NCI-H345 treated with DMSO at 0.1 percent for 48 hours (cell line): ENCODE results near the gene SMIM14.
"Not testable (repeated sequence)": the region's sequence is repeated elsewhere in the genome, so short reads cannot be mapped to it uniquely, and the experiment has no call there.

ENCODE experiments used
- DNase-seq: peaks from one replicate; lab custom pipeline; 2025; ENCODE audit not compliant: unreplicated experiment; lab: John Stamatoyannopoulos, UW

Gene SMIM14

DNA sequence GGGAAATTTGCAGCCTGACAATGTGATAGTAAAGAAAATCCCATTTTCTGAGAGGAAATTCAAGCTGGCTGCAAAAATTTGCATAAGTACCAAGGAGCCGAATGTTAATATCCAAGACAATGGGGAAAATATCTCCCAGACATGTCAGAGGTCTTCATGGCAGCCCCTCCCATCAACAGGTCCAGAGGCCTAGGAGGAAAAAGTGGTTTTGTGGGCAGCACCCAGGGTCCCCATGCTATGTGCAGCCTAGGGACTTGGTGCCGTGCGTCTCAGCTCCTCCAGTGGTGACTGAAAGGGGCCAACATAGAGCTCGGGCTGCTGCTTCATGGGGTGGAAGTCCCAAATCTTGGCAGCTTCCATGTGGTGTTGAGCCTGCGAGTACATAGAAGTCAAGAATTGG is 105.1 kb downstream of the SMIM14 start:
- no peak for DNase-seq

DNA sequence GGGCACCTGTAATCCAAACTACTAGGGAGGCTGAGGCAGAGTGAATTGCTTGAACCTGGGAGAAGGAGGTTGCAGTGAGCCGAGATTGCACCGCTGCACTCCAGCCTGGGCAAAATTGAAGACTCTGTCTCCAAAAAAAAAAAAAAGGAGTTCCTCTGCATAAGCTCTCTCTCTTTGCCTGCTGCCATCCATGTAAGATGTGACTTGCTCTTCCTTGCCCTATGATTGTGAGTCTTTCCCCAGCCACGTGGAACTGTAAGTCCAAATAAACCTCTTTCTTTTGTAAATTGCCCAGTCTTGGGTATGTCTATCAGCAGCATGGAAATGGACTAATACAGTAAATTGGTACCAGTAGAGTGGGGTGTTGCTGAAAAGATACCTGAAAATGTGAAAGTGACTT is 106.4 kb downstream of the SMIM14 start:
- not testable (repeated sequence) for DNase-seq

GRCh38 chr4:39530682-39531081 is 108.0 kb downstream of the SMIM14 start:
- DNase-seq: no peak

DNA sequence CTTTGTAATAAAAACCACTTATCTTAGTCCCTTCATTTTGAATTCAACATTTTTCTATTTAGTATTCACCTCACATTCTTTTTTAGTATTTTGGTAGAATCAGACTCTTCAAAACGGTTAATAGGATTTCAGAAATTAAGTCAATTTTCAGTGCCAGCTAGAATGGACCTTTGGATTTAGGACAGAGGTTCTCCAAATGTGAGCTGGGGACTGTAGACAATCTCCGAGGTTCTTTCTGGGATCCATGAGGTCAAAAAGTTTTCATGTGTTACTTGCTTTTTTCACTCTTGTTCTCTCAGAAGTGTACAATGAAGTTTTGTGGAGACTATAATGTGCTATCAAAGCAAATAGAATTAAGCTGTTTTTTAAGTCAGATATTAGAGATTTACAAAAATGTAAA is 109.1 kb downstream of the SMIM14 start:
- no peak for DNase-seq

DNA sequence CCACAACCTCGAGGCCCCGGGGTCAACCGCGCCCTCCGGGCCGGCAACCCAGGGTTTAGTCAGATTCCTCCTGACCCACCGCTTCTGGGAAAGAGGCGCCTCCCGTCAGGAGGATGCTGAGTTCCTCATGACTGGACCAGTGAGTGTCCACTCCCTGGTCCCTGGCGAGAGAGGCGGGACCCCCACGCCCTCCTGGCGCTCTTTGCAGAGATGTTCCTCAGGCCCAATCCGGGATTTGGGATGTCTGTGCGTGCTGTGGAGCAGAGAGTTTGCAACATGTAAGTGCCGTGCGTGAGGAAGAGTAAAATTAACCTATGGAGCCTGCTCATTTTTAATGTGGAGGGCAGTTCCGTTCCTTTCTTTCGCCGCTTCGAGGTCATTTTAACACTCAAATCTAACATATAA is 110.6 kb downstream of the SMIM14 start:
- no peak for DNase-seq

DNA sequence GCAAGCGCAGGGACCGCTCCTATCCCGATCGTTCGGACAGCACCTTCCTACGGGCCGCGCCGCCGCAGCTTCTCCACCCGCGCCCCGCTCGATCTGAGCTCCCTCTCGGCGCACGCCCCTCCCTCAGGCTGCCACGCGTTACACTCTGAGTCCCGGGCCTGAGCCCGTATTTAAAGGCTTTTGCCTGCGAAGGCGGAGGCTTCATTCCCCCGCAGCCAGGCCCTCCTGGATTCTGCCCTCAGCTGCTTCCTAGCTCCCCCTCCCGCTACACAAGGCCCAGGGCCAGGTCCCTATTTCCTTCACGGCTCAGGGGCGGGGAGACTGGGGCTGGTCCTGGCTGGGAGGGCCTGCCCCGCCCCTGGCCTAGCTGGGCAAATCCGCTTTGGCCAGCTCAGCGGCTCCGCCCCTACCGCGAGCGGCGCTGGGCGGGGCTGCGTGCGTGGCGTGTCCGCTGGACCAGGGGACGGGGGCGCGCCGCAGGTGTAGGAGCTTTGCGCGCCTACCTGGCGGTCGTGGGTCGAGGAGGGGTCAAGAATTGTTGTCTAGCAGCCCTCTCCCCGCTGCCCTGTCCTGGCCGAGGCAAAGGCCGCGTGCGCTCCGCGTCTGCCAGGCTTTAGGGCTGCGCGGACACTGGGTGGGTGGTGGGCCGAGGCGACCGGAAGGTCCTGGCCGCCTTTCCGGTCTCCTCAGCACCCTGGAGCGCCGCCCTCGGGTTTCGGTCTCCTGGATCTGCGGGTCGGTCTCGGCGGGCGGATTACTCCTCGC is 111.2 kb downstream of the SMIM14 start, which contains the start of gene UGDH:
Gene UGDH, minus strand, starts transcription at position 144 of the 765 bp plus-strand sequence. CDS start 5,927 bp downstream, outside the sequence.
- DNase-seq: peak; percentile 78

- no peak for DNase-seq
Observed at GRCh38 chr4:39526765-39527295, 111.8 kb downstream of the SMIM14 start.

DNA sequence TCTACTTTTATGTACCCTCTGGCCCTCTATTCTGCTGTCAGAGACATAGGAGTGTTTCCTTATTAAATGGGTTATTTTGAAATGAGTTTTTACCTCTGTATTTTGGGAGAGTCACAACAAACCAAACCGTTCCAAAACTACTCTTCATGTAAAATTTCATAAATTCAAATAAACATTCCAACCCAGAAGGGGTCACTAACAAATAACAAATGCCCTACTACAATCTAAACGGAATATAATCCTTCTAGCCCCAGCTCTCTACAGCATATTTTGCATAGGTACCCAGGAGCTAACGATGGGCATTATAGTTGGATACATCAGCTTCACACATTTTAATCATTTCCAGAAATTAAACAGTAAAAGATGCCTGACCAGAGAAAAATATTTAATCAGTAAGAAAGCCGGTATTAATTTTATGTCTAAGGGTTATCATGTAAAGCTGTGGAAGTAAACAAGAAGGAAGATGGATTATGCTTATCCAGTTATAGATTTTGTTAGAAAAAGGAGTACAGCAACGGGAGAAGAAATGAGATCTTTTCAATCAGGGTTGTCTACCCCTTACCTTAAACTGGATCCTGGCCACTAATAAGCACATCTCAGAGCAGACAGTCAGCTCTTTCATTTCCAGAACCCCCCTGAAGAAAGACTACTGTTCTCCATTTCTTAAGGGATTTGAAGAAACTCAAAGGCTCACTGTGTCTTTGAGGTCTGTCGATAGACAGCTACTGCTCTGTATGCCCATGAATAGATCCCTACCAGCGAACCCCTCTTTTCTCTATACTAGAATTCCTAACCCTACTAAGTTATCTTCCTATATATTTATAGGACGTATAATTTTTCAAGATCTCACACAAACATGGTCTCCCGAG is 112.6 kb downstream of the SMIM14 start:
- no peak for DNase-seq

DNA sequence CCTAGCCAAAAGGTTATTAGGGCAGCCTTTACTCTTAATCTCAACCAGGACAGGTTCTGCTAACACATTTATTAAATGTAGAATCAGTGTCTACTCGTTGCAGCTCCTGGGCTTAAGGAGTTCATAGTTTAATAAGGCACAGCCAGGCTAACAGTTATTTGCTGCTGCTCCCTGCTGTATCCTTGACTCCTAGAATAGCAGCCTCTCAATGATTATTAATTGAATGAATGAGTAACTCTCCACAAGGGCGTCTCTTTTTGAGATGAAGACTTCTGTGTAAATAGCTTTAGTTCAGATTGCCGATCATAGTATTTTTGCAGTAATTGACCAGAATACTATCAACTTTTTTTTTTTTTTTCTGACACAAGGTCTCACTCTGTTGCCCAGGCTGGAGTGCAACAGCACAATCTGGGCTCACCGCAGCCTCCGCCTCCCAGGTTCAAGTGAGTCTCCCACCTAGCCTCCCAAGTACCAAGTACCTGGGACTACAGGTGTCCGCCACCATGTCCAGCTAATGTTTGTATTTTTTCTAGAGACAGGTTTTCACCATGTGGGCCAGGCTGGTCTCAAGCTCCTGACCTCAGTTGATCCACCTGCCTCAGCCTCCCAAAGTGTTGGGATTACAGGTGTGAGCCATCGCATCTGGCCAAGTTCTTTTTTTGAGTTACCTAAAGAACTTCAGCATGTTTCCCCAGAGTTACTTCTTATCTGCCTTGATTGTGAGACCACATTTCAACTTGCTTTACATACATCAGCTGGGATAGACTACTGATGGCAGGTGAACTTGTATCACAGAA is 114.3 kb downstream of the SMIM14 start:
- DNase-seq: no peak

GRCh38 chr4:39522068-39522467 is 116.6 kb downstream of the SMIM14 start:
- no peak for DNase-seq

DNA sequence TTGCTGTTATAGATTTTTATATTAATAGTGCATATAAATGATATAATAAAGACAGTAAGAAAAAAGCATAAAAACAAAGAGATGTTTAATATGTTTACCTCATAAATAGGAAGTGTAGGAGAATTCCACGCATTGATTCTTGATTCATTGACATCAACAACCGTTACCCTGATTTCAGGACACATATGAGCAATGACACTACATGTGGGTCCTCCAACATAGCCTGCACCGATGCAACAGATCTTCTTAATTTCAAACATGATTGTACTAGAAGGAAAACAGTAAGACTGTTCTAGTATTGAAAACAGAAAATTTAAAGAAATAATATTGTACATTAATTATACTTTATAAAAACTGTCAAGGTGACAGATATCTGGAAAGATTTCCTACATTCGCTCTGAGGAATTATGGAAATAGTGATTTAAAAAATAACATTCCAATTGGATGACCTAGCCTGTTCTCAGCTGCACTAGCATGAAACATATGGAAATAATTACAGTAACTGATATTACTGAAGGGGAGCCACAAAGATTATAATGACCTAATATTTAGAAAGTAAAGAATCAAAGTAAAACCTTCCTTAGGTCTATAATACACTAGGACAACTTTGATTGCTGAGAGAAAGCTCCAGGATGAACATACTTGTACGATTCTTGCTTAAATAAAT is 117.3 kb downstream of the SMIM14 start:
- no peak for DNase-seq

DNA sequence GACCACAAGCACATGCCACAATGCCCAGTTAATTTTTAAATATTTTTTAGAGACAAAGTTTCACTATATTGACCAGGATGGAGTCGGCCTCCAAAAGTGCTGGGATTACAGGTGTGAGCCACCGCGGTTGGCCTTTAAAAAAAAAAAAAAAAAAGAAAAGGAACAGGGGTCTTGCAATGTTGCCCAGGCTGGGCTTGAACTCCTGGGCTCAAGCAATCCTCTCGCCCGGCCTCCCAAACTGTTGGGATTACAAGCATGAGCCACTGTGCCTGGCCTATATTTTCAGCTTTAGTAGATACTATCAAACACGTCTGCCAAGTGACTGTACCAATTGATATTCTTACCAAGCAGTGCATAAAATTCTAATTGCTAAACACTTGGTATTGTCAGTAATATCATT is 120.2 kb downstream of the SMIM14 start:
- DNase-seq: no peak

- DNase-seq: no peak
Observed at GRCh38 chr4:39516407-39516966, 122.2 kb downstream of the SMIM14 start.

DNA sequence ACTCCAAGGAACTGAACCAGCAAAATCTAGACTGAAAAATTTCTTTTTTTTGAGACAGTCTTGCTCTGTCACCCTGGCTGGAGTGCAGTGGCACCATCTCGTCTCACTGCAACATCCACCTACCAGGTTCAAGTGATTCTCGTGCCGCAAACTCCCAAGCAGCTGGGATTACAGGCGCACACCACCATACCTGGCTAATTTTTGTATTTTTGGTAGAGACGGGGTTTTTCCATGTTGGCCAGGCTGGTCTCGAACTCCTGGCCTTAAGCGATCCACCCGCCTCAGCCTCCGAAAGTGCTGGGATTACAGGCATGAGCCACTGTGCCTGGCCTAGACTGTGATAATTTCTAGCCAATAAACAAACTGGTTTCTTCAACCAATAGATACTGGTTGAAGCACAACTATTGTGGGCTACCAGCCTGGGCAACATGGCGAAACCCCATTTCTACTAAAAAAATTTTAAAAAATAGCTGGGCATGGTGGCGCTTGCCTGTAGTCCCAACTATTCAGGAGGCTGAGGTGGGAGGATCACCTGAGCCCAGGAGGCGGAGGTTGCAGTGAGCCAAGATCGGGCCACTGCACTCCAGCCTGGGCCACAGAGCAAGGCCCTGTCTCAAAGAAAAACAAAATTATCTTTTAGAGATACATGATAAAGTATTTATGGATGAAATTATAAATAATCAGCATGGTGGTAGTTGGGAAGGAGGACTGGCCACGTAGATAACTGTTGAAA is 122.8 kb downstream of the SMIM14 start:
- not testable (repeated sequence) for DNase-seq

- no peak for DNase-seq
Observed at GRCh38 chr4:39514888-39515401, 123.7 kb downstream of the SMIM14 start.

DNA sequence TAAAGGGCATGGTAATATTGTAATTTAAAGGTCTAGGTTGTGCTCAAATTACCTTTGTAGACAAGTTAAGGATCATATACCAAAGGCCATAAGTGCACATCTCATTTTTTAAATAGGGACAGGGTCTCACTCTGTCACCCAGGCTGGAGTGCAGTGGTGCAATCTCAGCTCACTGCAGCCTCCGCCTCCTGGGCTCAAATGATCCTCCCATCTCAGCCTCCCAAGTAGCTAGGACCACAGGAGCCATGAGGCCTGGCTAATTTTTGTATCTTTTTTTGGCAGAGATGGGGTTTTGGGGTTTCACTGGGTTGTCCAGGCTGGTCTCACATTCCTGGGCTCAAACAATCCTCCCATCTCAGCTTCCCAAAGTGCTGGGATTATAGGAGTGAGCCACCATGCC is 124.4 kb downstream of the SMIM14 start:
- not testable (repeated sequence) for DNase-seq

DNA sequence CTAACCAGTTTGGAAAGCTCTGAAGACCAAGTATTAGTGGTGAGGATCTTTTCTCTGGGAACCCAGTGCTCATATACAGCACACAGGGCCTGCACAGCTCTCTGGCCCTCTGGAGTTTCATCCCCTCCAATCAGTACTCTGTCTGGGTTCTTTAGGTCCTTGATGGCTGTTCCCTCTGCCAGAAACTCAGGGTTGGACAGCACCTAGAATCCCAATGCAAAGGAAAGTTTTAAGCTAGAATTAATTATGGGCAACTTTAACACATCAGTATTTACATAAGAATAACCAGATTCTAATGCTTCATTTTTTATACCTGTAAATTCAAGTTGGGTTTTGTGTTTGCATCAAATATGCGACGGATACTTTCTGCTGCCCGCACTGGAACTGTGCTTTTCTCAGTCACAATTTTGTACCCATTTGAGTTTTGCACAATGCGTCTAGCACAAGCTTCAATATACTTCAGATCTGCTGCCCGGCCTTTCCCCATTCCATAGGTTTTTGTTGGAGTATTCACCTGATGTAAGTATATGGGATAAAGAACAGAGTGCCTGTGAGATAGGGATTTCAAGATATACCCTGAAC is 128.2 kb downstream of the SMIM14 start:
- DNase-seq: no peak

DNA sequence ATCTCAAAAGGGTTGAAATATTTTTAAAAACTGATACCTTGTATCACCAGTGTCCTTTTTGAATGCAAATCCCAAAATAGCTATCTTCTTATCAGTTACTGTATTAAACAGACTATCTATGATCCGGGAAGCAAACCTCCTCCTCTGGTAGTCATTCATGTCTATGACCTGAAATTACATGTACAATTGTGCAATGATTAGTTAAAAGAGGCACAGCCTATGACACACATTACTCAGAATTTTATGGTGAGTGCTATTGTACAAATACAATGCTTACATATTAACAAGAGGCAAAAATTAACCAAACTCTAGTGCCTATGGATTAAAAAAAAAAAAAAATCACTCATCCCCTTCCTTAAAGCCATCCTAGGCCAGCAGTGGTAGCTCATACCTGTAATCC is 133.1 kb downstream of the SMIM14 start:
- no peak for DNase-seq

DNA sequence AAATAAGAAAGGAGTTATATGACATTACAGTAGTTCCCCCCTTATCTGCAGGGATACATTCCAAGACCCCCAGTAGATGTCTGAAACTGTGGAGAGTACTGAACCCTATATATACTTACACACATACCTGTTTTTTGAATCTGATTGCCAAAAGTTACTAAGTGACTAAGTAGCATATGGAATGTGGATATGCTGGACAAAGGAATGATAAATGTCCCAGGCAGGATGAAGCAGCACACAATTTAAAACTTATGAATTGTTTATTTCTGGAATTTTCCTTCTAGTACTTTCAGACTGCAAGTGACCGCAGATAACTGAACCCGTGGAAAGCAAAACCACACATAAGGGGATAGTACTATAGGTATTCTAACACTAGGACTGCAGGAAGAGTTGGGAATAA is 134.1 kb downstream of the SMIM14 start:
- no peak for DNase-seq
